Neural progenitor cell (in vitro differentiated cells): ENCODE results near the gene AQP5. TPM values are rescaled to one million over a fixed set of nuclear protein-coding genes. Genes with fewer than 3 reads are reported as not detected.

Experiments used
- DNase-seq: peaks from one replicate; pipeline ENCODE4 v3.0.0-alpha.2; 2016; ENCODE audit warnings: low spot score
- H2AFZ ChIP-seq: fragments of 200-600 bp; sonication (generic); replicated peaks from 2 replicates; pipeline ENCODE4 v1.6.1; 2016; ENCODE audit warnings: antibody characterized with exemption
- H3F3A ChIP-seq: fragments of 200-600 bp; sonication (generic); 2 replicates; pipeline ENCODE4 v1.6.1; 2016; ENCODE audit warnings: antibody characterized with exemption, low read depth
- H3K27ac ChIP-seq: fragments of 200-600 bp; sonication (generic); 2 replicates; pipeline ENCODE4 v1.5.1; 2016; ENCODE audit warnings: mild to moderate bottlenecking
- H3K27me3 ChIP-seq: fragments of 200-600 bp; sonication (generic); 2 replicates; pipeline ENCODE4 v1.6.1; 2016; ENCODE audit warnings: mild to moderate bottlenecking, moderate library complexity
- H3K36me3 ChIP-seq: fragments of 200-600 bp; sonication (generic); 2 replicates; pipeline ENCODE4 v1.5.1; 2016
- H3K4me1 ChIP-seq: fragments of 200-600 bp; sonication (generic); 2 replicates; pipeline ENCODE4 v1.6.1; 2016; ENCODE audit warnings: mixed run types
- H3K4me2 ChIP-seq: fragments of 200-600 bp; sonication (generic); 2 replicates; pipeline ENCODE4 v1.6.1; 2016
- H3K4me3 ChIP-seq: fragments of 200-600 bp; sonication (generic); 2 replicates; pipeline ENCODE4 v1.5.1; 2016
- H3K79me2 ChIP-seq: fragments of 200-600 bp; sonication (generic); 2 replicates; pipeline ENCODE4 v1.6.1; 2016; ENCODE audit warnings: low read depth
- H3K9ac ChIP-seq: fragments of 200-600 bp; sonication (generic); 2 replicates; pipeline ENCODE4 v1.6.1; 2016
- H3K9me3 ChIP-seq: fragments of 200-600 bp; sonication (generic); 2 replicates; pipeline ENCODE4 v1.5.1; 2016; ENCODE audit warnings: low read depth
- H4K20me1 ChIP-seq: fragments of 200-600 bp; sonication (generic); 2 replicates; pipeline ENCODE4 v1.6.1; 2016; ENCODE audit warnings: low read depth
- H3K27ac Mint-ChIP-seq: 3 replicates; pipeline ENCODE4 v1.8.0; 2021; ENCODE audit warnings: mixed read lengths
- H3K27me3 Mint-ChIP-seq: 2 replicates; pipeline ENCODE4 v1.8.0; 2022; ENCODE audit warnings: low read depth, mild to moderate bottlenecking, inconsistent platforms, moderate library complexity, mixed read lengths; ENCODE audit not compliant: insufficient read depth
- H3K36me3 Mint-ChIP-seq: 3 replicates; pipeline ENCODE4 v1.8.0; 2021; ENCODE audit warnings: mixed read lengths
- H3K4me1 Mint-ChIP-seq: 3 replicates; pipeline ENCODE4 v1.8.0; 2021; ENCODE audit warnings: mixed read lengths
- H3K4me3 Mint-ChIP-seq: 3 replicates; pipeline ENCODE4 v1.8.0; 2021; ENCODE audit warnings: mild to moderate bottlenecking, moderate library complexity, mixed read lengths
- H3K9me3 Mint-ChIP-seq: 3 replicates; pipeline ENCODE4 v1.8.0; 2020; ENCODE audit warnings: mixed read lengths
- EZH2 ChIP-seq: fragments of 200-600 bp; sonication (generic); IDR thresholded peaks from 2 replicates; pipeline ENCODE4 v1.6.1; 2017; ENCODE audit warnings: antibody characterized with exemption, mild to moderate bottlenecking, moderate library complexity
- EZH2phosphoT487 ChIP-seq: fragments of 200-600 bp; sonication (generic); IDR thresholded peaks from 2 replicates; pipeline ENCODE4 v1.6.1; 2017; ENCODE audit warnings: antibody characterized with exemption
- total RNA-seq: library from RNA; depleted of rRNA; stranded (reverse); fragments of >200 nt; gene quantifications from 2 replicates; pipeline ENCODE4 v1.2.3, GENCODE V29; 2015; ENCODE audit warnings: low replicate concordance
- TF ChIP-seq, protein P1 (sequence below): fragments of 200-600 bp; sonication (generic); IDR thresholded peaks from 2 replicates; pipeline ENCODE4 v1.5.1; 2017; ENCODE audit warnings: antibody characterized with exemption, mild to moderate bottlenecking

The AQP5 gene
- total RNA-seq, 1 donor from 2014 or later: not detected

DNA sequence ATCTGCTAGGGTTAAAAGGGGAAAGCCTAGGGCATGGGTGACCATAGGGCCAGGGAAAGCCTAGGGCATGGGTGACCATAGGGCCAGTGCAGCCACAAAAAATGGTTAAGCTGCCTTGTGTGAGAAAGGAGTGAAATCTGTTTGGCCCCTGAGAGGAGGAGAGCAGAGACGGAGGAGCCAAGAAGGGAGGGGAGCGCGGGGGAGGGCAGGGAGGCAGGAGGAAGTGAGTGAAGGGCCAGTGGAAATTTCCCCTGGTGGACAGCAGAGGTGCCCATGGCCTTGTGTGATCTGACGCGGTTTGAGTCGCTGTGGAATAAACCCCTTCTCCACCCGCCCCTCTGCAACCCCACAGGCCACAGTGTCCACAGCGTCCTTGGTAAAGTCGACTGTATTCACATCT lies 10.5 kb downstream of the AQP5 start:
- H3K36me3 Mint-ChIP-seq: no peaks in the 10 kb centered on the region
- peaks cover 16% of the 10 kb centered on the region for H3K4me1 Mint-ChIP-seq
- no peak for DNase-seq
- Histone ChIP-seq H3K79me2 (no peaks in the 10 kb centered on the region), H3K36me3 (no peaks in the 10 kb centered on the region), H3K9me3 (no peaks in the 10 kb centered on the region), H3K4me1 (no peaks in the 10 kb centered on the region), H3K27me3 (peaks cover 42% of the 10 kb centered on the region), H3K27ac (no peak overlapping the region), H4K20me1 (no peaks in the 10 kb centered on the region), H2AFZ (no peak overlapping the region), H3K4me2 (no peak overlapping the region), H3K4me3 (no peak overlapping the region), H3F3A (no peaks in the 10 kb centered on the region), H3K9ac (no peak overlapping the region)
- no peaks in the 10 kb centered on the region for H3K9me3 Mint-ChIP-seq
- H3K4me3 Mint-ChIP-seq: no peak overlapping the region
- no peak overlapping the region for H3K27ac Mint-ChIP-seq
- H3K27me3 Mint-ChIP-seq: peaks cover 9% of the 10 kb centered on the region
- TF ChIP-seq, protein P1, sequence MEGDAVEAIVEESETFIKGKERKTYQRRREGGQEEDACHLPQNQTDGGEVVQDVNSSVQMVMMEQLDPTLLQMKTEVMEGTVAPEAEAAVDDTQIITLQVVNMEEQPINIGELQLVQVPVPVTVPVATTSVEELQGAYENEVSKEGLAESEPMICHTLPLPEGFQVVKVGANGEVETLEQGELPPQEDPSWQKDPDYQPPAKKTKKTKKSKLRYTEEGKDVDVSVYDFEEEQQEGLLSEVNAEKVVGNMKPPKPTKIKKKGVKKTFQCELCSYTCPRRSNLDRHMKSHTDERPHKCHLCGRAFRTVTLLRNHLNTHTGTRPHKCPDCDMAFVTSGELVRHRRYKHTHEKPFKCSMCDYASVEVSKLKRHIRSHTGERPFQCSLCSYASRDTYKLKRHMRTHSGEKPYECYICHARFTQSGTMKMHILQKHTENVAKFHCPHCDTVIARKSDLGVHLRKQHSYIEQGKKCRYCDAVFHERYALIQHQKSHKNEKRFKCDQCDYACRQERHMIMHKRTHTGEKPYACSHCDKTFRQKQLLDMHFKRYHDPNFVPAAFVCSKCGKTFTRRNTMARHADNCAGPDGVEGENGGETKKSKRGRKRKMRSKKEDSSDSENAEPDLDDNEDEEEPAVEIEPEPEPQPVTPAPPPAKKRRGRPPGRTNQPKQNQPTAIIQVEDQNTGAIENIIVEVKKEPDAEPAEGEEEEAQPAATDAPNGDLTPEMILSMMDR: no peak
- TF ChIP-seq EZH2phosphoT487: no peak

DNA sequence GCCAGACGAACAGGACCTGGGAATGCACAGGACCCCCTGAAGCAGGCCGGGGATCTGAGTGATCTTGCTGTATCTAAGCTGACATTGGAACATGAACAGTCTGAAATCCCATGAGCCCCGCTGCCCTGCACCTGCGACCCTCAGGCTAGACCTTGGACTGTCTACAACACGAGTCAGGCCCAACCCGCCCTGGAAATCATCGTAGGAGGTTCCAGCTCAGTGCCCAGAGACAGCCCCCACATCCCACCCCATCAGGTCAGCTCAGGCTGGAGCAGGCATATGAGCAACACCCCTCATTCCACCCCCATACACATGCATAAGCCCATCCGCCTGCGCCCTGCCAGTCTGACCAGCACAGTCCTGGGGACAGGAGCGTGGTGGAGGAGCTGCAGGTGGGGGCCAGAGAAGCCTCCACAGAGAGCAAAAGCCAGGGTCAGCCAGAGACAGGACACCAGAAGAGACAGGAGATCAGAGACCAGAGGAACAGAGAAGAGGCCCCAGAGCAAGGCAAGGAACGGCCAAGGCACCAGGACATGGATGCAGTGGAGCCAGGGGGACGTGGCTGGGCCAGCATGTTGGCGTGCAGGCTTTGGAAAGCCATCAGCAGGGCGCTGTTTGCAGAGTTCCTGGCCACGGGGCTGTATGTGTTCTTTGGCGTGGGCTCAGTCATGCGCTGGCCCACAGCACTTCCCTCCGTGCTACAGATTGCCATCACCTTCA lies 11.1 kb downstream of the AQP5 start, which contains the start of gene AQP6:
Gene AQP6, plus strand, starts transcription at position 307 of the 720 bp plus-strand sequence. Its CDS starts 227 bp downstream, at position 534.
- Mint-ChIP-seq H3K4me1 (peaks cover 15% of the 10 kb centered on the region), H3K36me3 (no peaks in the 10 kb centered on the region), H3K27ac (peak within 1 kb of the TSS; percentile 73), H3K4me3 (peak within 1 kb of the TSS; percentile 29), H3K9me3 (no peaks in the 10 kb centered on the region), H3K27me3 (peaks cover 9% of the 10 kb centered on the region)
- Histone ChIP-seq H3K9me3 (no peaks in the 10 kb centered on the region), H2AFZ (no peak within 1 kb of the TSS), H3K27me3 (peaks cover 39% of the 10 kb centered on the region), H3K4me2 (no peak within 1 kb of the TSS), H3K4me1 (no peaks in the 10 kb centered on the region), H4K20me1 (no peaks in the 10 kb centered on the region), H3K27ac (no peak within 1 kb of the TSS), H3K4me3 (no peak within 1 kb of the TSS), H3K9ac (no peak within 1 kb of the TSS), H3K79me2 (no peaks in the 10 kb centered on the region), H3F3A (no peaks in the 10 kb centered on the region), H3K36me3 (no peaks in the 10 kb centered on the region)
- TF ChIP-seq EZH2: no peak
- TF ChIP-seq, protein P1: no peak
- no peak for TF ChIP-seq EZH2phosphoT487
- no peak for DNase-seq

DNA sequence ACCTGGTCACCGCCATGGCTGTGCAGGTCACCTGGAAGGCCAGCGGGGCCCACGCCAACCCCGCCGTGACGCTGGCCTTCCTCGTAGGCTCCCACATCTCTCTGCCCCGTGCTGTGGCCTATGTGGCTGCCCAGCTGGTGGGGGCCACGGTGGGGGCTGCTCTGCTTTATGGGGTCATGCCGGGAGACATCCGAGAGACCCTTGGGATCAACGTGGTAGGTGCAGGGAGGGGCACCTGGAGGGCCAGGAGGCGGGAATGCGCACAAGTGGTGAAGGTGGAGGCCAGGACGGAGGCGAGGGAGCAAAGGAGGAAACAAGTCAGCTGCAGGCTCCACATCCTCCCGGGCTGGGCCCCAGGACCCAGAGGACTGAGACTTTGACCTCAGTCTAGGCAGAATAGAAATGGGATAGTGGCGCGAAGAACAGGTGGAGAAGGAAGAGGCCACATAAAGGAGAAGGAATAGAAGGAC lies 11.7 kb downstream of the AQP5 start:
- no peaks in the 10 kb centered on the region for H3K36me3 ChIP-seq
- peaks cover under 1% of the 10 kb centered on the region for H3K4me1 ChIP-seq
- TF ChIP-seq, protein P1: no peak
- no peak for TF ChIP-seq EZH2phosphoT487
- H3K4me3 ChIP-seq: no peak overlapping the region
- H3K79me2 ChIP-seq: no peaks in the 10 kb centered on the region
- H3K9me3 ChIP-seq: no peaks in the 10 kb centered on the region
- DNase-seq: no peak
- Mint-ChIP-seq H3K27me3 (peaks cover 9% of the 10 kb centered on the region), H3K9me3 (no peaks in the 10 kb centered on the region), H3K27ac (no peak overlapping the region), H3K36me3 (no peaks in the 10 kb centered on the region), H3K4me3 (no peak overlapping the region), H3K4me1 (peaks cover 15% of the 10 kb centered on the region)
- no peak overlapping the region for H3K4me2 ChIP-seq
- peaks cover 33% of the 10 kb centered on the region for H3K27me3 ChIP-seq
- no peaks in the 10 kb centered on the region for H4K20me1 ChIP-seq
- H3K9ac ChIP-seq: no peak overlapping the region
- no peak overlapping the region for H2AFZ ChIP-seq
- no peak overlapping the region for H3K27ac ChIP-seq
- no peaks in the 10 kb centered on the region for H3F3A ChIP-seq
